Osteocyte (in vitro differentiated cells): Measurements from ENCODE around the gene ZNF280C. TPM values are rescaled to one million over a fixed set of nuclear protein-coding genes. Genes with fewer than 3 reads are reported as not detected.

Experiments used
- DNase-seq: peaks from one replicate; pipeline ENCODE4 v3.0.0; 2021; ENCODE audit warnings: mixed read lengths; ENCODE audit not compliant: unreplicated experiment; ENCODE audit errors: extremely low spot score
- H3K27ac Mint-ChIP-seq: one replicate; pipeline ENCODE4 v1.8.0; 2021; ENCODE audit warnings: mild to moderate bottlenecking, mixed read lengths; ENCODE audit not compliant: unreplicated experiment
- H3K27me3 Mint-ChIP-seq: one replicate; pipeline ENCODE4 v1.8.0; 2021; ENCODE audit warnings: mixed read lengths; ENCODE audit not compliant: unreplicated experiment
- H3K36me3 Mint-ChIP-seq: one replicate; pipeline ENCODE4 v1.8.0; 2021; ENCODE audit warnings: mixed read lengths; ENCODE audit not compliant: unreplicated experiment
- H3K4me1 Mint-ChIP-seq: one replicate; pipeline ENCODE4 v1.8.0; 2021; ENCODE audit warnings: mixed read lengths; ENCODE audit not compliant: unreplicated experiment
- H3K4me3 Mint-ChIP-seq: one replicate; pipeline ENCODE4 v1.8.0; 2021; ENCODE audit warnings: mild to moderate bottlenecking, moderate library complexity, mixed read lengths; ENCODE audit not compliant: unreplicated experiment
- H3K9me3 Mint-ChIP-seq: one replicate; pipeline ENCODE4 v1.8.0; 2021; ENCODE audit warnings: mixed read lengths; ENCODE audit not compliant: unreplicated experiment
- total RNA-seq: library from RNA; stranded (reverse); gene quantifications from 2 replicates; pipeline ENCODE4 v1.2.1, GENCODE V29; 2021
- TF ChIP-seq, protein P1 (sequence below): fragments of 200-600 bp; sonication (generic); IDR thresholded peaks from 2 replicates; pipeline ENCODE4 v1.5.0; 2021; ENCODE audit warnings: antibody characterized with exemption, mild to moderate bottlenecking, moderate library complexity

ZNF280C gene
- total RNA-seq, 1 donor from 2014 or later = 6.3 TPM

- no peaks in the 10 kb centered on the region for H3K27me3 Mint-ChIP-seq
- peaks cover 17% of the 10 kb centered on the region for H3K4me1 Mint-ChIP-seq
- no peak overlapping the region for H3K27ac Mint-ChIP-seq
- no peaks in the 10 kb centered on the region for H3K36me3 Mint-ChIP-seq
- no peak overlapping the region for H3K4me3 Mint-ChIP-seq
- TF ChIP-seq, protein P1, sequence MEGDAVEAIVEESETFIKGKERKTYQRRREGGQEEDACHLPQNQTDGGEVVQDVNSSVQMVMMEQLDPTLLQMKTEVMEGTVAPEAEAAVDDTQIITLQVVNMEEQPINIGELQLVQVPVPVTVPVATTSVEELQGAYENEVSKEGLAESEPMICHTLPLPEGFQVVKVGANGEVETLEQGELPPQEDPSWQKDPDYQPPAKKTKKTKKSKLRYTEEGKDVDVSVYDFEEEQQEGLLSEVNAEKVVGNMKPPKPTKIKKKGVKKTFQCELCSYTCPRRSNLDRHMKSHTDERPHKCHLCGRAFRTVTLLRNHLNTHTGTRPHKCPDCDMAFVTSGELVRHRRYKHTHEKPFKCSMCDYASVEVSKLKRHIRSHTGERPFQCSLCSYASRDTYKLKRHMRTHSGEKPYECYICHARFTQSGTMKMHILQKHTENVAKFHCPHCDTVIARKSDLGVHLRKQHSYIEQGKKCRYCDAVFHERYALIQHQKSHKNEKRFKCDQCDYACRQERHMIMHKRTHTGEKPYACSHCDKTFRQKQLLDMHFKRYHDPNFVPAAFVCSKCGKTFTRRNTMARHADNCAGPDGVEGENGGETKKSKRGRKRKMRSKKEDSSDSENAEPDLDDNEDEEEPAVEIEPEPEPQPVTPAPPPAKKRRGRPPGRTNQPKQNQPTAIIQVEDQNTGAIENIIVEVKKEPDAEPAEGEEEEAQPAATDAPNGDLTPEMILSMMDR = no peak
- no peak for DNase-seq
- peaks cover 16% of the 10 kb centered on the region for H3K9me3 Mint-ChIP-seq
Observed at GRCh38 chrX:130300010-130300282, 31.2 kb upstream of the ZNF280C start.

DNA sequence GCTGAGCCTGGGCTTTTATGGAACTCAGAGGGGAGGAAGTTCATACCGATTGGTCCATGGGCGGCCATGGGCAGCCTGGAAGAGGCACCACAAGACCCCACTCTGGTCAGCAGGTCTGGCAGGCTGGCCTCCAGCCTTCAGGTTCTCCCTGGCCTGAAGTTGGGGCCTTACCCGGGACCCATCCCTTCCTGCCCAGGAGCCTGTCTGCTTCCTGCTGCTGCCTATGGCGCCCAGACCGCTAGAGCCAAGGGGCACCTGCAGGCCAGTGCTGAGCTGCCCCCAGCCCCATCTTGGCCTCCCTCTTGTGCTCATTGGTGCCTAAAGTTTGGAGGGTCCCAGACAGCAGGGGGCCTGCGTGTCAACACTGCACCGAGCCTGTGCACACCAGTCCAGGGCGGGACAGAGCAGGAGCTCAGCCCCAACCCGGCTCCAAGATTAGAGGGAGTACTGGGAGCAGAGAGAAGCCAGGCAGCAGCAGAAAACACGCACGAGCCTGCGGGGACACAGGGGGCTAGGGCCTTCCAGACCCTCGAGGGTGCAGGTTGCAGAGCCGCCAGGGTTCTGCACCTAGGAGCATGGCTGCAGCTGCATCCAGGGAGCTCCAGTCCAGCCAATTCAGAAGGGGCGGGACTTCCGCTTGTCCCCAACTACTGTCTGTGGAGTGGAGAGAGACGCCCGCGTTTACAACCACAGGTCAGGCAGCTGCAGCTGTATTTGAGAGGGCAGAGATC lies 30.7 kb upstream of the ZNF280C start:
- H3K27me3 Mint-ChIP-seq = no peaks in the 10 kb centered on the region
- peaks cover 17% of the 10 kb centered on the region for H3K4me1 Mint-ChIP-seq
- H3K27ac Mint-ChIP-seq = no peak overlapping the region
- peaks cover 15% of the 10 kb centered on the region for H3K9me3 Mint-ChIP-seq
- no peak for DNase-seq
- H3K36me3 Mint-ChIP-seq = no peaks in the 10 kb centered on the region
- TF ChIP-seq, protein P1 = no peak
- no peak overlapping the region for H3K4me3 Mint-ChIP-seq

GRCh38 chrX:130296743-130297142 lies 28.0 kb upstream of the ZNF280C start:
- Mint-ChIP-seq H3K27ac (peak overlapping the region; percentile 57), H3K9me3 (peaks cover 13% of the 10 kb centered on the region)

GRCh38 chrX:130296297-130296678 lies 27.6 kb upstream of the ZNF280C start:
- Mint-ChIP-seq H3K9me3 (peaks cover 12% of the 10 kb centered on the region), H3K27ac (peak overlapping the region; percentile 43), H3K4me1 (peaks cover 17% of the 10 kb centered on the region), H3K36me3 (no peaks in the 10 kb centered on the region), H3K4me3 (no peak overlapping the region), H3K27me3 (no peaks in the 10 kb centered on the region)
- no peak for DNase-seq
- TF ChIP-seq, protein P1 = no peak

More at GRCh38 chrX:130296743-130297142, 28.0 kb upstream of the ZNF280C start:
- Mint-ChIP-seq H3K4me1 (peaks cover 17% of the 10 kb centered on the region), H3K36me3 (no peaks in the 10 kb centered on the region), H3K4me3 (no peak overlapping the region), H3K27me3 (no peaks in the 10 kb centered on the region)
- no peak for DNase-seq
- TF ChIP-seq, protein P1 = no peak

GRCh38 chrX:130295519-130296296 lies 27.0 kb upstream of the ZNF280C start:
- H3K36me3 Mint-ChIP-seq = no peaks in the 10 kb centered on the region
- H3K4me3 Mint-ChIP-seq = no peak overlapping the region
- DNase-seq = no peak
- H3K9me3 Mint-ChIP-seq = peaks cover 10% of the 10 kb centered on the region
- peak overlapping the region; percentile 43 for H3K27ac Mint-ChIP-seq
- TF ChIP-seq, protein P1 = no peak
- no peaks in the 10 kb centered on the region for H3K27me3 Mint-ChIP-seq
- H3K4me1 Mint-ChIP-seq = peaks cover 17% of the 10 kb centered on the region
